Panc1 (cell line): ENCODE results near the gene KRT1. TPM values are rescaled to one million over a fixed set of nuclear protein-coding genes. Genes with fewer than 3 reads are reported as not detected.

ENCODE experiments used
- ATAC-seq: fragments of 200-7000 bp; cut with Tn5 transposase; 2 replicates; pipeline ENCODE4 v1.9.1; 2020; ENCODE audit warnings: mild to moderate bottlenecking, moderate library complexity
- BruUV-seq: library from RNA; stranded (reverse); fragments of 400-500 nt; replicated peaks from 2 replicates; lab custom pipeline; 2021; lab: Mats Ljungman, UMichigan
- CTCF ChIA-PET: fragments of 300-600 bp; sonication (Branson Sonifier 250); formaldehyde crosslinking; loops from one replicate; lab custom pipeline; 2022; ENCODE audit warnings: antibody characterized with exemption; lab: Charles Lee
- POLR2A ChIA-PET: fragments of 300-600 bp; sonication (Branson Sonifier 250); formaldehyde crosslinking; loops from one replicate; lab custom pipeline; 2022; ENCODE audit warnings: antibody characterized with exemption; lab: Charles Lee
- DNase-seq: peaks from one replicate; pipeline ENCODE4 v3.0.0-alpha.2; 2010; ENCODE audit warnings: low read depth, low spot score
- H3K27ac ChIP-seq: 2 replicates; pipeline ENCODE4 v1.5.1; 2011; ENCODE audit warnings: mild to moderate bottlenecking, low read length, inconsistent platforms
- H3K27me3 ChIP-seq: fragments of 200-500 bp; sonication (Bioruptor generic); 2 replicates; pipeline ENCODE4 v1.6.0; 2014; ENCODE audit warnings: low read length, inconsistent platforms; ENCODE audit not compliant: control insufficient read depth, insufficient read depth
- H3K36me3 ChIP-seq: fragments of 200-500 bp; sonication (Bioruptor generic); 2 replicates; pipeline ENCODE4 v1.5.1; 2014; ENCODE audit warnings: inconsistent platforms, mild to moderate bottlenecking, low read length, moderate library complexity; ENCODE audit not compliant: control insufficient read depth, insufficient read depth
- H3K4me1 ChIP-seq: 2 replicates; pipeline ENCODE4 v1.5.1; 2011; ENCODE audit warnings: inconsistent platforms, mild to moderate bottlenecking, low read length, moderate library complexity; ENCODE audit not compliant: control insufficient read depth, insufficient read depth
- H3K4me3 ChIP-seq, 2 experiments: 2 replicates each; pipeline ENCODE4 v1.5.1; 2011 to 2012; ENCODE audit warnings: low read depth in 2 of 2, low read length in 2 of 2, mild to moderate bottlenecking in 2 of 2, inconsistent platforms in 1 of 2, moderate library complexity in 1 of 2
- H3K9me3 ChIP-seq: fragments of 200-500 bp; sonication (Bioruptor generic); 2 replicates; pipeline ENCODE4 v1.5.1; 2014; ENCODE audit warnings: low read depth, mild to moderate bottlenecking, inconsistent platforms, low read length, moderate library complexity; ENCODE audit not compliant: control insufficient read depth, insufficient read depth
- CTCF ChIP-seq: fragments of 450-650 bp; IDR thresholded peaks from 2 replicates; pipeline ENCODE4 v1.5.1; 2017; ENCODE audit warnings: mild to moderate bottlenecking
- POLR2AphosphoS5 ChIP-seq: IDR thresholded peaks from 2 replicates; pipeline ENCODE4 v1.6.1; 2012; ENCODE audit warnings: mild to moderate bottlenecking, low read depth, low read length, moderate library complexity
- REST ChIP-seq, 2 experiments: IDR thresholded peaks; 2 replicates each; pipeline ENCODE4 v1.6.1; 2011 to 2012; ENCODE audit warnings: low read depth in 2 of 2, control low read depth in 1 of 2, low read length in 1 of 2, mild to moderate bottlenecking in 1 of 2, moderate library complexity in 1 of 2; ENCODE audit not compliant: insufficient read depth in 1 of 2
- SIN3A ChIP-seq: IDR thresholded peaks from 2 replicates; pipeline ENCODE4 v1.6.1; 2012; ENCODE audit warnings: low read depth, mild to moderate bottlenecking, low read length, moderate library complexity, borderline replicate concordance; ENCODE audit not compliant: insufficient read depth
- TCF7L2 ChIP-seq: IDR thresholded peaks from 2 replicates; pipeline ENCODE4 v1.6.1; 2011; ENCODE audit warnings: mild to moderate bottlenecking, low read depth, low read length, inconsistent platforms
- in situ Hi-C: cut with HindIII; loops from 2 replicates; pipeline ENCODE4 v1.10.0; 2016; ENCODE audit warnings: low sequenced_read_pairs, low pct_unique_long_range_greater_than_20kb
- intact Hi-C: fragments of 100-400 bp; cut with micrococcal nuclease; formaldehyde crosslinking; loops from one replicate; pipeline ENCODE4 v1.10.0; 2022; ENCODE audit not compliant: unreplicated experiment
- total RNA-seq: library from RNA; stranded (reverse); gene quantifications from one replicate; pipeline ENCODE4 v1.2.1, GENCODE V29; 2021; ENCODE audit not compliant: unreplicated experiment

The KRT1 gene
- total RNA-seq, 1 experiment from 2014 or later: not detected

- Histone ChIP-seq H3K27ac (no peak overlapping the region), H3K27me3 (no peaks in the 10 kb centered on the region), H3K4me3 (no peak overlapping the region), H3K36me3 (no peaks in the 10 kb centered on the region), H3K4me1 (peaks cover 5% of the 10 kb centered on the region; the same call in 1 of the 2 replicates), H3K9me3 (no peaks in the 10 kb centered on the region)
- no peak for TF ChIP-seq CTCF
- TF ChIP-seq POLR2AphosphoS5: no peak
- in situ Hi-C loops (no loop called here), intact Hi-C loops (no loop called here)
- no peak for DNase-seq
- BruUV-seq: no TSS peak
- POLR2A ChIA-PET: no interaction called here
- no peak for ATAC-seq
- CTCF ChIA-PET: no interaction called here
Measured at GRCh38 chr12:52647601-52648000, 32.6 kb downstream of the KRT1 start.

GRCh38 chr12:52646613-52647012 lies 33.6 kb downstream of the KRT1 start:
- Histone ChIP-seq H3K4me3 (no peak overlapping the region), H3K27me3 (peaks cover 1% of the 10 kb centered on the region), H3K4me1 (peaks cover 5% of the 10 kb centered on the region; the same call in 1 of the 2 replicates), H3K9me3 (no peaks in the 10 kb centered on the region), H3K36me3 (no peaks in the 10 kb centered on the region), H3K27ac (no peak overlapping the region)
- intact Hi-C loops: no loop called here
- BruUV-seq: no TSS peak
- ChIA-PET POLR2A (no interaction called here), CTCF (no interaction called here)
- in situ Hi-C loops: no loop called here
- ATAC-seq (no peak), DNase-seq (no peak)
- TF ChIP-seq TCF7L2 (no peak), POLR2AphosphoS5 (no peak), SIN3A (no peak)

GRCh38 chr12:52645982-52646381 lies 34.2 kb downstream of the KRT1 start:
- CTCF ChIA-PET: no interaction called here
- Histone ChIP-seq H3K27ac (no peak overlapping the region), H3K27me3 (peaks cover 6% of the 10 kb centered on the region), H3K9me3 (no peaks in the 10 kb centered on the region), H3K4me3 (no peak overlapping the region), H3K4me1 (peaks cover 1% of the 10 kb centered on the region; the same call in 1 of the 2 replicates), H3K36me3 (no peaks in the 10 kb centered on the region; the same call in 1 of the 2 replicates)
- no TSS peak for BruUV-seq
- DNase-seq: no peak
- in situ Hi-C loops (no loop called here), intact Hi-C loops (no loop called here)
- POLR2A ChIA-PET: no interaction called here
- no peak for ATAC-seq
- TF ChIP-seq TCF7L2 (no peak), POLR2AphosphoS5 (no peak), CTCF (no peak), SIN3A (no peak), REST (IDR thresholded peaks at IDR 0.05; ENCODE audit: insufficient read depth in 1 of 2, low read depth in 2 of 2, low read length in 1 of 2) (no peak)
